Sigmoid colon (tissue), 3 donors: ENCODE data around the gene MGAT4C.

Experiments used
- POLR2A ChIP-seq, 2 donors: fragments of 450-650 bp; IDR thresholded peaks; one replicate each; pipeline ENCODE4 v1.6.1; 2016; ENCODE audit warnings: antibody characterized with exemption in 2 of 2, mild to moderate bottlenecking in 2 of 2, moderate library complexity in 2 of 2
- TF ChIP-seq, protein P1 (sequence below), 4 experiments: fragments of 450-650 bp in 3 of 4; fragments of 200-600 bp in 1 of 4; IDR thresholded peaks; one replicate each; pipeline ENCODE4 v1.5.1; 2016 to 2019; ENCODE audit warnings: antibody characterized with exemption in 4 of 4, mild to moderate bottlenecking in 3 of 4, moderate library complexity in 2 of 4

DNA sequence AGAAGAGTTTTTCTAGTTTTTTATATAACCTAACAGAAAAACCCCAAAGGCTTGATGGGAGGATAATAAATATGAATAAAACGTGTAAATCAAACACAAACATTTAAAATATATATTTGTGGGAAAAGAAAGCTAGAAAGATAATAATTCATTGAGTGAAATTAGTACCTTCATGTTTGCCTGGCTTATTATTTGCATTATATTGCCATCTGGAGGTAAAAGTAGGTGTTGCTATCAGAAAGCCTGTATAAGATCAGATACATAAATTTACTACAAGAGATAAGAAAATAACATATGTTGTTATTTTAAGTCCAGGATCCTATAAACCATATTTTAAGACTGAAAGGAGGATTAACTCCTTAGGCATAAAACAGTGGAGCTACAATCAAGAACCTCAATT is 304.4 kb downstream of the MGAT4C start:
- TF ChIP-seq, protein P1, sequence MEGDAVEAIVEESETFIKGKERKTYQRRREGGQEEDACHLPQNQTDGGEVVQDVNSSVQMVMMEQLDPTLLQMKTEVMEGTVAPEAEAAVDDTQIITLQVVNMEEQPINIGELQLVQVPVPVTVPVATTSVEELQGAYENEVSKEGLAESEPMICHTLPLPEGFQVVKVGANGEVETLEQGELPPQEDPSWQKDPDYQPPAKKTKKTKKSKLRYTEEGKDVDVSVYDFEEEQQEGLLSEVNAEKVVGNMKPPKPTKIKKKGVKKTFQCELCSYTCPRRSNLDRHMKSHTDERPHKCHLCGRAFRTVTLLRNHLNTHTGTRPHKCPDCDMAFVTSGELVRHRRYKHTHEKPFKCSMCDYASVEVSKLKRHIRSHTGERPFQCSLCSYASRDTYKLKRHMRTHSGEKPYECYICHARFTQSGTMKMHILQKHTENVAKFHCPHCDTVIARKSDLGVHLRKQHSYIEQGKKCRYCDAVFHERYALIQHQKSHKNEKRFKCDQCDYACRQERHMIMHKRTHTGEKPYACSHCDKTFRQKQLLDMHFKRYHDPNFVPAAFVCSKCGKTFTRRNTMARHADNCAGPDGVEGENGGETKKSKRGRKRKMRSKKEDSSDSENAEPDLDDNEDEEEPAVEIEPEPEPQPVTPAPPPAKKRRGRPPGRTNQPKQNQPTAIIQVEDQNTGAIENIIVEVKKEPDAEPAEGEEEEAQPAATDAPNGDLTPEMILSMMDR (IDR thresholded peaks at IDR 0.05): no peak
- no peak for TF ChIP-seq POLR2A (IDR thresholded peaks at IDR 0.05)
